Kidney (tissue), 14 donors: Measurements from ENCODE around the gene LATS2. TPM values are rescaled to one million over a fixed set of nuclear protein-coding genes. Genes with fewer than 3 reads are reported as not detected.
A peak's percentile ranks its signal among the peaks of the same experiment; 100 is the strongest.

Source experiments
- DNase-seq, 5 donors: peaks; one replicate each; pipeline ENCODE4 v3.0.0-alpha.2; 2013 to 2020
- FAIRE-seq: peaks from 2 replicates; lab custom pipeline; 2012; peaks lifted over from hg19 to GRCh38; lab: Jason Lieb, UNC
- H3K27ac ChIP-seq, 2 donors: one replicate each; pipeline ENCODE4 v1.7.0; 2013; ENCODE audit warnings: low read depth in 2 of 2, low read length in 2 of 2, inconsistent platforms in 1 of 2
- H3K27me3 ChIP-seq: one replicate; pipeline ENCODE4 v1.7.1; 2013; ENCODE audit warnings: low read length, inconsistent platforms; ENCODE audit not compliant: control insufficient read depth, insufficient read depth
- H3K36me3 ChIP-seq, 3 donors: one replicate each; pipeline versions ENCODE4 v1.7.0 to v1.7.1; 2013; ENCODE audit warnings: low read length in 3 of 3, control low read depth in 1 of 3, inconsistent platforms in 1 of 3; ENCODE audit not compliant: insufficient read depth in 3 of 3, control insufficient read depth in 2 of 3
- H3K4me1 ChIP-seq, 3 donors: one replicate each; pipeline versions ENCODE4 v1.7.0 to v1.7.1; 2013; ENCODE audit warnings: low read length in 3 of 3, inconsistent platforms in 1 of 3, low read depth in 1 of 3; ENCODE audit not compliant: control insufficient read depth in 2 of 3, insufficient read depth in 2 of 3
- H3K4me3 ChIP-seq, 3 donors: one replicate each; pipeline versions ENCODE4 v1.7.0 to v1.8.1; 2013; ENCODE audit warnings: low read length in 3 of 3, control low read depth in 1 of 3, inconsistent platforms in 1 of 3
- H3K9ac ChIP-seq, 3 donors: one replicate each; pipeline versions ENCODE4 v1.7.0 to v1.7.1; 2013; ENCODE audit warnings: low read length in 3 of 3, control low read depth in 1 of 3, inconsistent platforms in 1 of 3
- H3K9me3 ChIP-seq, 3 donors: one replicate each; pipeline versions ENCODE4 v1.7.0 to v1.7.1; 2013; ENCODE audit warnings: low read length in 3 of 3, control low read depth in 1 of 3, inconsistent platforms in 1 of 3; ENCODE audit not compliant: control insufficient read depth in 2 of 3, insufficient read depth in 1 of 3
- intact Hi-C: fragments of 100-400 bp; cut with DNase I; formaldehyde crosslinking; loops from one replicate; pipeline ENCODE4 v1.11.1; 2022
- polyA plus RNA-seq: library from polyadenylated mRNA; stranded (reverse); fragments of 350-450 nt; fragmentation: Illumina TruSeq; extraction: RNeasy Lipid Tissue Mini Kit (QIAGEN cat#74804); gene quantifications from one replicate; pipeline ENCODE4 v1.2.3, GENCODE V29; 2014; ENCODE audit warnings: low read depth, low replicate concordance; ENCODE audit not compliant: insufficient read depth
- total RNA-seq: library from RNA; stranded (reverse); fragmentation: NEBNext Ultra II Directional; extraction: Animal tissue kit (Norgen Biotek cat#: 25700); gene quantifications from one replicate; pipeline ENCODE4 v1.2.1, GENCODE V29; 2021
- TF ChIP-seq, protein P1 (sequence below): IDR thresholded peaks from 3 replicates; pipeline ENCODE4 v1.5.1; 2012; ENCODE audit warnings: mild to moderate bottlenecking, moderate library complexity, borderline replicate concordance; ENCODE audit not compliant: insufficient read depth; ENCODE audit errors: extremely low read depth
- donor health status: control.
- donor health status: control.
- donor health status: control.
- donor health status: control.
- donor health status: control.
- donor health status: DM: yes; HTN: yes; CAD: no.
- donor health status: Normal renal cell carcinoma (clear cell type).

Gene LATS2
- total and polyA plus RNA-seq, 2 donors from 2014 or later = 5.5 to 26.3 TPM

DNA sequence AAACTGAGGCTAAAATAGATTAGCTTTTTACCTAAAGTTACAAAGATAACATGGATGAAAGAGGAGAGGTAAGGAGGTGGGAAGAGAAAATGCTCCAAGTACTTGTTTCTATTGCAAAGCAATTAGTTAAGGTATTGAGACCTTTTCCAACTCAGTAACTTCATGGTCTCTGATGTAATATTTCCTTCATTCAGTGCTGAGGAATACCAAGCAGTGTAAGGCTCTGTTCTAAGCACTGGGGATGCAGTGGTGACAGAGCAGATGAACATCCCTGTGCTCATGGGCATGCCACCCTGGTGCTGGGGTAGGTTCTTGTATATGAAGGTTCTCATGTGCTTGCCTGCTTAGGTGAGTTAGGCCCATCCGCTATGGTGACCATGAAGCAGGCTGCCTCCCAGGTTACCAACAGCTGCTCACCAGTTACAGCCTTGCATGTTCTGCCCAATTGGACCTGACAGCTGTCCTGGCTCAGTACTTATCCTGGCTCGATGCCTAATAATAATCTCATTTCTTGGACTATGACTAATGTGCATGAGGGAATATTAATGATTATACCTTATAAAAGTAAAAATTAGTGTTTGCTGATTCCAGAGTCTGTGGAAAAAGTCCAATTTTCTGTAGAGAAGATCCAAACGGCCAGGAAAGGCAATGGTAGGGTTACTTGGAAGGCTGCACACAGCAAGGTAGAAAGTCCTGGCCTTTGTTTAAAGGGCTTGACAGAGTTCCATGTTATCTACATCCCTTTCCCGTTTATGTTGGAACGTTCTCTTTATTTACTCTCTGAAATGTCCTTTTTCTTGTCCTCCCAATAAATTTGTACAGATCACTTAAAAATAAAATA lies 48.3 kb downstream of the LATS2 start:
- no peaks in the 10 kb centered on the region for H3K36me3 ChIP-seq
- peak overlapping the region in 1 of 2 donors; percentile 58 for H3K27ac ChIP-seq
- no peaks in the 10 kb centered on the region for H3K27me3 ChIP-seq
- intact Hi-C loops = no loop called here
- no peak overlapping the region for H3K4me3 ChIP-seq
- DNase-seq = peak in 1 of 5 donors; percentile 29
- TF ChIP-seq, protein P1, sequence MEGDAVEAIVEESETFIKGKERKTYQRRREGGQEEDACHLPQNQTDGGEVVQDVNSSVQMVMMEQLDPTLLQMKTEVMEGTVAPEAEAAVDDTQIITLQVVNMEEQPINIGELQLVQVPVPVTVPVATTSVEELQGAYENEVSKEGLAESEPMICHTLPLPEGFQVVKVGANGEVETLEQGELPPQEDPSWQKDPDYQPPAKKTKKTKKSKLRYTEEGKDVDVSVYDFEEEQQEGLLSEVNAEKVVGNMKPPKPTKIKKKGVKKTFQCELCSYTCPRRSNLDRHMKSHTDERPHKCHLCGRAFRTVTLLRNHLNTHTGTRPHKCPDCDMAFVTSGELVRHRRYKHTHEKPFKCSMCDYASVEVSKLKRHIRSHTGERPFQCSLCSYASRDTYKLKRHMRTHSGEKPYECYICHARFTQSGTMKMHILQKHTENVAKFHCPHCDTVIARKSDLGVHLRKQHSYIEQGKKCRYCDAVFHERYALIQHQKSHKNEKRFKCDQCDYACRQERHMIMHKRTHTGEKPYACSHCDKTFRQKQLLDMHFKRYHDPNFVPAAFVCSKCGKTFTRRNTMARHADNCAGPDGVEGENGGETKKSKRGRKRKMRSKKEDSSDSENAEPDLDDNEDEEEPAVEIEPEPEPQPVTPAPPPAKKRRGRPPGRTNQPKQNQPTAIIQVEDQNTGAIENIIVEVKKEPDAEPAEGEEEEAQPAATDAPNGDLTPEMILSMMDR = no peak
- peak overlapping the region in 1 of 3 donors; percentile 22 for H3K9ac ChIP-seq
- H3K9me3 ChIP-seq = no peaks in the 10 kb centered on the region
- no peak for FAIRE-seq
- H3K4me1 ChIP-seq = peaks cover 2 to 71% (median 43%) of the 10 kb centered on the region in 3 donors

DNA sequence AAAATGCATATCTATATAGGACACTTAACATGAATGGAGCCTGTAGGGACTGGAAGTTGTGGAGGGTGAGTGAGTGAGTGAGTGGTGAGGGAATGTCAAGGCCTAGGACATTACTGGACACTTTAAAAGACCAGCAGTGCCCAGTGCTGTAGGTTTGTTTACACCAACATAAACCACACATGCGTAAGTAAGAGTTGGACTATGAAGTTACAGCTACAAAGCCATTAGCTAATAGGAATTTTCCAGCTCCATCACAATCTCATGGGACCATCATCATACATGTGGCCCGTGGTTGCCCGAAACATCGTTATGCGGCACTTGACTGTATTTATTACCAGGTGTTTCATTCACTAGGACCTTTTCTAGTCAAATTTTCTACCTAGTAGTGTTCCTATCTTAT lies 49.2 kb downstream of the LATS2 start:
- DNase-seq = peak in 1 of 5 donors; percentile 21
- Histone ChIP-seq H3K4me3 (no peak overlapping the region), H3K27ac (peak overlapping the region; percentile 14 to 58), H3K9me3 (no peaks in the 10 kb centered on the region), H3K4me1 (peaks cover 2 to 69% (median 43%) of the 10 kb centered on the region in 3 donors), H3K36me3 (no peaks in the 10 kb centered on the region), H3K9ac (peak overlapping the region in 1 of 3 donors; percentile 22), H3K27me3 (no peaks in the 10 kb centered on the region)
- TF ChIP-seq, protein P1 = no peak
- FAIRE-seq = no peak
- intact Hi-C loops = no loop called here

DNA sequence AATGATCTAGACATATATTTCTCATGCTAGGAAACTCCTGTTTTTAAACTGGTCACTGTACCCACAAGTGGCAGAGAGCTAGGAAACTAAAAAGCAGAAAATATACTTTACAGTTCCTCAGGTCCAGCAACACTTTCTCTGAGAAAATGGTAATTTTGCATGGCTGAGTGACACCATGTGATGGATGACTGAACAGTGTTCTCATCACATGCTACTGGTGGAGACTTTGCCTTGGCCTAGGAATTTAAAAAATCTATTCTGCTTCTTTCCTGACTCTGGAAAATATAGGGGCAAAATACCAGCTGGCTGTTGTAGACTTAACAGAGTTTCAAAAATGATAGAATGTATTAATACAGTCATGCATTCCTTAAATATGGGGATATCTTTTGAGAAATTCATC lies 50.0 kb downstream of the LATS2 start:
- Histone ChIP-seq H3K27me3 (no peaks in the 10 kb centered on the region), H3K36me3 (no peaks in the 10 kb centered on the region), H3K4me1 (peaks cover 2 to 61% (median 43%) of the 10 kb centered on the region in 3 donors), H3K9me3 (no peaks in the 10 kb centered on the region), H3K4me3 (no peak overlapping the region), H3K27ac (peak overlapping the region; percentile 47 to 69), H3K9ac (no peak overlapping the region)
- intact Hi-C loops = no loop called here
- TF ChIP-seq, protein P1 = no peak
- FAIRE-seq = no peak
- peak in 3 of 5 donors; percentile 15 to 79 (median 61) for DNase-seq
